Spleen (tissue), 11 donors: ENCODE data around the gene ADD2. TPM values are rescaled to one million over a fixed set of nuclear protein-coding genes. Genes with fewer than 3 reads are reported as not detected.
A peak's percentile ranks its signal among the peaks of the same experiment; 100 is the strongest.

ENCODE experiments used
- DNase-seq: peaks from one replicate; pipeline ENCODE4 v3.0.0-alpha.2; 2020
- H3K27ac ChIP-seq, 8 donors: fragments of 200-600 bp; sonication (generic) in 7 of 8; 1 replicate in 4 of 8; 2 replicates in 4 of 8; pipeline versions ENCODE4 v1.5.0 to v1.8.0; 2016 to 2021; ENCODE audit warnings: inconsistent platforms in 4 of 8, mild to moderate bottlenecking in 4 of 8, moderate library complexity in 1 of 8
- H3K27me3 ChIP-seq, 7 donors: fragments of 200-600 bp; sonication (generic) in 6 of 7; replicated peaks in 1 of 7; 1 replicate in 4 of 7; 2 replicates in 3 of 7; pipeline versions ENCODE4 v1.5.0 to v1.8.0; 2016 to 2021; ENCODE audit warnings: inconsistent platforms in 3 of 7, mild to moderate bottlenecking in 1 of 7
- H3K36me3 ChIP-seq, 6 donors: fragments of 200-600 bp; sonication (generic) in 5 of 6; 1 replicate in 4 of 6; 2 replicates in 2 of 6; pipeline versions ENCODE4 v1.5.0 to v1.8.0; 2016 to 2021; ENCODE audit warnings: inconsistent platforms in 2 of 6
- H3K4me1 ChIP-seq, 6 donors: fragments of 200-600 bp; sonication (generic) in 5 of 6; 1 replicate in 3 of 6; 2 replicates in 3 of 6; pipeline versions ENCODE4 v1.5.0 to v1.8.0; 2016 to 2021; ENCODE audit warnings: inconsistent platforms in 3 of 6
- H3K4me3 ChIP-seq, 8 donors: fragments of 200-600 bp; sonication (generic) in 7 of 8; 1 replicate in 4 of 8; 2 replicates in 4 of 8; pipeline versions ENCODE4 v1.5.0 to v1.8.0; 2016 to 2021; ENCODE audit warnings: inconsistent platforms in 4 of 8, mild to moderate bottlenecking in 4 of 8, moderate library complexity in 2 of 8
- H3K9me3 ChIP-seq, 8 donors: fragments of 200-600 bp; sonication (generic) in 7 of 8; 1 replicate in 4 of 8; 2 replicates in 4 of 8; pipeline versions ENCODE4 v1.5.0 to v1.8.0; 2016 to 2021; ENCODE audit warnings: inconsistent platforms in 4 of 8
- CTCF ChIP-seq, 11 experiments: fragments of 200-600 bp in 7 of 11; fragments of 450-650 bp in 4 of 11; sonication (generic) in 4 of 11; IDR thresholded peaks in 8 of 11; conservative IDR thresholded peaks in 3 of 11; 1 replicate in 7 of 11; 2 replicates in 4 of 11; pipeline versions ENCODE4 v1.4.0 to v1.8.0; 2016 to 2021; ENCODE audit warnings: antibody characterized with exemption in 11 of 11, inconsistent platforms in 4 of 11, mild to moderate bottlenecking in 1 of 11
- POLR2A ChIP-seq, 3 donors: fragments of 450-650 bp; IDR thresholded peaks; one replicate each; pipeline ENCODE4 v1.5.1; 2017; ENCODE audit warnings: antibody characterized with exemption in 3 of 3, mild to moderate bottlenecking in 1 of 3
- POLR2AphosphoS5 ChIP-seq, 3 donors: sonication (generic); formaldehyde crosslinking; IDR thresholded peaks; one replicate each; pipeline ENCODE4 v1.5.1; 2017; ENCODE audit warnings: antibody characterized with exemption in 3 of 3
- WGBS, 5 donors: extraction: QIAGEN DNeasy Blood & Tissue Kit in 3 of 5; methylation state at CpG; one replicate each; pipeline versions ENCODE4 v1.1.5 to v1.1.7; 2013 to 2018; 5-methylcytosine and 5-hydroxymethylcytosine counted together
- intact Hi-C: fragments of 100-400 bp; cut with DNase I; formaldehyde crosslinking; loops from one replicate; pipeline ENCODE4 v1.15.0; 2023; ENCODE audit warnings: low total_unique reads
- polyA plus RNA-seq, 3 donors: library from polyadenylated mRNA; stranded (reverse); fragments of 200-250 nt; gene quantifications; one replicate each; pipeline ENCODE4 v1.2.1, GENCODE V29; 2013
- total RNA-seq, 7 donors: library from RNA; depleted of rRNA in 3 of 7; stranded (reverse); fragments of >200 nt in 3 of 7; fragmentation: NEBNext Ultra II Directional in 4 of 7; extraction: Animal tissue kit (Norgen Biotek cat#: 25700) in 4 of 7; gene quantifications; one replicate each; pipeline versions ENCODE4 v1.1.0 to v1.2.1, GENCODE V29; 2016 to 2021
- donor health status: healthy with polysubstance abuse.
- donor health status: DM: no; HTN: no; CAD: no; lungs with moderate emphysema.
- donor health status: DM: no; HTN: no; CAD: no.
- donor health status: Bipolar disorder and iron deficiency.
- donor health status: healthy.
- donor health status: DM: no; HTN: no; CAD: no.
- donor health status: DM: yes; HTN: yes; CAD: no.

The ADD2 gene
- total and polyA plus RNA-seq, 10 donors: 0.47 to 7.1 (median 3.8) TPM

GRCh38 chr2:70685771-70686171 is 82.2 kb downstream of the ADD2 start:
- TF ChIP-seq CTCF (IDR thresholded peaks at IDR 0.05 in 8 of 11, conservative IDR thresholded peaks at IDR 0.05 in 3 of 11) (no peak), POLR2A (IDR thresholded peaks at IDR 0.05) (no peak), POLR2AphosphoS5 (IDR thresholded peaks at IDR 0.05) (no peak)

GRCh38 chr2:70684846-70685622 is 83.0 kb downstream of the ADD2 start:
- no peaks in the 10 kb centered on the region for H3K4me1 ChIP-seq
- no peak for DNase-seq
- TF ChIP-seq POLR2AphosphoS5 (IDR thresholded peaks at IDR 0.05): no peak
- TF ChIP-seq POLR2A (IDR thresholded peaks at IDR 0.05): no peak
- TF ChIP-seq CTCF (IDR thresholded peaks at IDR 0.05 in 8 of 11, conservative IDR thresholded peaks at IDR 0.05 in 3 of 11): no peak
- H3K27me3 ChIP-seq: peaks cover 0 to 7% (median 0%) of the 10 kb centered on the region in 7 donors
- intact Hi-C loops: no loop called here
- no peaks in the 10 kb centered on the region for H3K9me3 ChIP-seq
- H3K36me3 ChIP-seq: peaks cover 0 to 7% (median 0%) of the 10 kb centered on the region in 6 donors
- WGBS, 5 donors: 84 to 89% (median 86%) methylated on average over 4 of the region's 4 CpGs
- H3K27ac ChIP-seq: no peak overlapping the region
- H3K4me3 ChIP-seq: no peak overlapping the region

More at GRCh38 chr2:70685771-70686171, 82.2 kb downstream of the ADD2 start:
- no peak overlapping the region for H3K27ac ChIP-seq
- peaks cover 0 to 7% (median 0%) of the 10 kb centered on the region in 7 donors for H3K27me3 ChIP-seq
- H3K4me3 ChIP-seq: no peak overlapping the region
- no peaks in the 10 kb centered on the region for H3K4me1 ChIP-seq
- WGBS, 5 donors: 63 to 80% (median 75%) methylated on average over 6 of the region's 6 CpGs
- H3K36me3 ChIP-seq: peaks cover 0 to 7% (median 0%) of the 10 kb centered on the region in 6 donors
- DNase-seq: peak; percentile 20
- no peaks in the 10 kb centered on the region for H3K9me3 ChIP-seq
- intact Hi-C loops: no loop called here

- peak; percentile 47 for DNase-seq
- no peaks in the 10 kb centered on the region for H3K9me3 ChIP-seq
- TF ChIP-seq POLR2A (IDR thresholded peaks at IDR 0.05) (no peak), CTCF (IDR thresholded peaks at IDR 0.05 in 8 of 11, conservative IDR thresholded peaks at IDR 0.05 in 3 of 11) (no peak), POLR2AphosphoS5 (IDR thresholded peaks at IDR 0.05) (no peak)
- intact Hi-C loops: no loop called here
- peaks cover 0 to 7% (median 0%) of the 10 kb centered on the region in 7 donors for H3K27me3 ChIP-seq
- no peak overlapping the region for H3K27ac ChIP-seq
- H3K4me1 ChIP-seq: no peaks in the 10 kb centered on the region
- H3K36me3 ChIP-seq: peaks cover 0 to 16% (median 0%) of the 10 kb centered on the region in 6 donors
- WGBS, 5 donors: 96 to 100% (median 97%) methylated on average over 6 of the region's 6 CpGs
- H3K4me3 ChIP-seq: no peak overlapping the region
These were observed 84.5 kb downstream of the ADD2 start for GRCh38 chr2:70683455-70683854.

GRCh38 chr2:70680735-70681134 is 87.3 kb downstream of the ADD2 start:
- Histone ChIP-seq H3K36me3 (peaks cover 0 to 37% (median 0%) of the 10 kb centered on the region in 6 donors), H3K9me3 (no peaks in the 10 kb centered on the region), H3K27me3 (peaks cover 0 to 2% (median 0%) of the 10 kb centered on the region in 7 donors), H3K4me1 (no peaks in the 10 kb centered on the region), H3K4me3 (no peak overlapping the region), H3K27ac (no peak overlapping the region)
- 56 to 76% (median 70%) methylated on average over 2 of the region's 2 CpGs for WGBS, 5 donors
- DNase-seq: no peak
- intact Hi-C loops: no loop called here
- TF ChIP-seq POLR2AphosphoS5 (IDR thresholded peaks at IDR 0.05) (no peak), POLR2A (IDR thresholded peaks at IDR 0.05) (no peak), CTCF (IDR thresholded peaks at IDR 0.05 in 8 of 11, conservative IDR thresholded peaks at IDR 0.05 in 3 of 11) (no peak)
